ENCODE results near the gene ARHGAP29.

- no peak for TF ChIP-seq CTCF (IDR thresholded peaks at IDR 0.05; ENCODE audit: poor library complexity)
- TF ChIP-seq EZH2 (IDR thresholded peaks at IDR 0.05; ENCODE audit: borderline replicate concordance): no peak
These were observed 39.6 kb upstream of the ARHGAP29 start for GRCh38 chr1:94276988-94277434.
